Fibroblast of pulmonary artery (primary cell): ENCODE results near the gene MED12.

Experiments
- DNase-seq: peaks from one replicate; pipeline ENCODE4 v3.0.0-alpha.2; 2010; ENCODE audit warnings: low read depth
- H3K4me3 ChIP-seq: replicated peaks from 2 replicates; pipeline ENCODE4 v1.5.1; 2011; ENCODE audit warnings: low read depth, mild to moderate bottlenecking, control low read depth, low read length, moderate library complexity
- CTCF ChIP-seq: IDR thresholded peaks from 2 replicates; pipeline ENCODE4 v1.5.1; 2011; ENCODE audit warnings: mild to moderate bottlenecking, control low read depth, low read length, inconsistent platforms; ENCODE audit errors: missing control alignments

MED12 gene

GRCh38 chrX:71159335-71159734 is 40.9 kb downstream of the MED12 start:
- DNase-seq = no peak
- H3K4me3 ChIP-seq = no peak overlapping the region
- TF ChIP-seq CTCF = no peak

- no peak overlapping the region for H3K4me3 ChIP-seq
- peak; percentile 62 for DNase-seq
- TF ChIP-seq CTCF = no peak
These were observed 42.1 kb downstream of the MED12 start for GRCh38 chrX:71160475-71160874.

- no peak for DNase-seq
- no peak overlapping the region for H3K4me3 ChIP-seq
- TF ChIP-seq CTCF = no peak
These were observed 44.6 kb downstream of the MED12 start for GRCh38 chrX:71162981-71163380.

GRCh38 chrX:71164071-71164470 is 45.7 kb downstream of the MED12 start:
- DNase-seq = no peak
- TF ChIP-seq CTCF = no peak
- no peak overlapping the region for H3K4me3 ChIP-seq

GRCh38 chrX:71166461-71166860 is 48.1 kb downstream of the MED12 start:
- no peak for TF ChIP-seq CTCF
- H3K4me3 ChIP-seq = no peak overlapping the region
- DNase-seq = no peak

GRCh38 chrX:71167031-71167781 is 48.8 kb downstream of the MED12 start:
- no peak for DNase-seq
- H3K4me3 ChIP-seq = no peak overlapping the region
- no peak for TF ChIP-seq CTCF

- no peak overlapping the region for H3K4me3 ChIP-seq
- DNase-seq = no peak
- no peak for TF ChIP-seq CTCF
These were observed 49.7 kb downstream of the MED12 start for GRCh38 chrX:71168134-71168533.
